Activated T-cell treated with anti-CD3 and anti-CD28 coated beads for 1 hour (primary cell): Measurements from ENCODE around the gene PSMA5.

Source experiments
- DNase-seq: peaks from one replicate; pipeline ENCODE4 v3.0.0-alpha.2; 2020; ENCODE audit warnings: low read depth

PSMA5 gene

GRCh38 chr1:109367626-109368025, 58.6 kb downstream of the PSMA5 start:
- DNase-seq: no peak

- DNase-seq: no peak
Observed at GRCh38 chr1:109365642-109366204, 60.5 kb downstream of the PSMA5 start.

- DNase-seq: no peak
Observed at GRCh38 chr1:109361649-109362048, 64.6 kb downstream of the PSMA5 start.

DNA sequence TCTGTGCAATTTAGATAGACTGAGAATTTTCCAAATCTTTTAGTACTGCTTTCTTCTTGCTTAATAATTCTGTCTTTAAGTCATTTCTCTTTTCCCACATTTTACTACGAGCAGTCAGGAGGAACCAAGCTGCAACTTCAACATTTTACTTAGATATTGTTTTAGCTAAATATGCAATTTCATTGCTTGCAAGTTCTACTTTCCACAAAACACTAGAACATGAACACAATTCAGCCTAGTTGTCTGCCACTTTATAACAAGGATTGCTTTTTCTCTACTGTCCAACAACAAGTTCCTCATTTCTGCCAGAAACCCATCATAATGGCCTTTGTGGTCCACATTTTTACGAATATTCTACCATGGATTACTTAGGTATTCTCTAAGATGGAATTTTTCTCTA, 65.2 kb downstream of the PSMA5 start:
- no peak for DNase-seq

- DNase-seq: no peak
Observed at GRCh38 chr1:109357616-109358015, 68.6 kb downstream of the PSMA5 start.

GRCh38 chr1:109356915-109357314, 69.3 kb downstream of the PSMA5 start:
- no peak for DNase-seq

DNA sequence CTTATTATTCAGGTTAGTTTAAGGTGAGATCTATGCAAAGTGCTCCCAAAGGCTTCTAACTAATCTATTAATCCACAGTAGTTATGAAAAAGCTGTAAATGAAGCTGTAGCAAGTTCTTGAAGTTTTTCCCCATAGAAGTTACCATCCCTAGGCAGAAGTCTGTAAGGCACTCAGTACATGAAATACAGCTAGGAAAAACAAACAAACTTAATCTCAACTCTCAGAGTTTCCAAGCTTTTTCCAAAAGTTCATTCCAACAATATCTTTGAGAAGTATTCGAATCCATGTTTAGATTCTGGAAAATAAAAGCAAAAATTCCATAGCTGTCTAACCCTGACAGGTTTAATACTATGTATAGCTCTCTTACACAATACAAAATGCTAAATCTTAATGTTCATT, 69.7 kb downstream of the PSMA5 start:
- DNase-seq: no peak

GRCh38 chr1:109354929-109355328, 71.3 kb downstream of the PSMA5 start:
- no peak for DNase-seq

- DNase-seq: no peak
Observed at GRCh38 chr1:109351457-109351856, 74.8 kb downstream of the PSMA5 start.

GRCh38 chr1:109350655-109351054, 75.6 kb downstream of the PSMA5 start:
- no peak for DNase-seq

DNA sequence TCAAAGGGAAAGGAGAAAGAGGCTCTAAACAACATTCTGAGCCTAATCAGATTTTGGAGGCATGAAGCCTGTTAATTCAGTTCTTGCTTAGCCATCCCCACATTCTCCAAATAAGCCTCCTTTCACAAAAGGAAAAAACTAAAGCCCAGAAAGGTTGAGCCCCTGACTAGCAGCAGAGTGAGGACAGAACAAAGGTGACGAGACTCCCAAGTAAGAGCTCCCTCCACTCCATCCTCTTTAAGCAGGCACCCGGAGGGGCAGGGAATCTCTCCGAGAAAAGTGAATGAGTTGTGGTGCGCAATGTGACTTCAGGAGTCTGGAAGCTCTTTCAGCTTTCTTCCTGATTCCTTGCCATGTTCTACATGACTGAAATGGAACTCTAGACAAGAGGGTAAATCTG, 76.1 kb downstream of the PSMA5 start:
- DNase-seq: no peak
